Tibial nerve (tissue), 3 donors: ENCODE data around the gene DNMT3B.

Experiments
- POLR2A ChIP-seq, 2 donors: fragments of 450-650 bp; IDR thresholded peaks; one replicate each; pipeline ENCODE4 v1.6.1; 2017; ENCODE audit warnings: antibody characterized with exemption in 2 of 2, mild to moderate bottlenecking in 2 of 2, moderate library complexity in 2 of 2
- TF ChIP-seq, protein P1 (sequence below), 5 experiments: fragments of 200-600 bp in 3 of 5; fragments of 450-650 bp in 2 of 5; sonication (generic) in 3 of 5; IDR thresholded peaks; one replicate each; pipeline ENCODE4 v1.5.1; 2016 to 2019; ENCODE audit warnings: antibody characterized with exemption in 5 of 5, mild to moderate bottlenecking in 3 of 5, moderate library complexity in 2 of 5

DNA sequence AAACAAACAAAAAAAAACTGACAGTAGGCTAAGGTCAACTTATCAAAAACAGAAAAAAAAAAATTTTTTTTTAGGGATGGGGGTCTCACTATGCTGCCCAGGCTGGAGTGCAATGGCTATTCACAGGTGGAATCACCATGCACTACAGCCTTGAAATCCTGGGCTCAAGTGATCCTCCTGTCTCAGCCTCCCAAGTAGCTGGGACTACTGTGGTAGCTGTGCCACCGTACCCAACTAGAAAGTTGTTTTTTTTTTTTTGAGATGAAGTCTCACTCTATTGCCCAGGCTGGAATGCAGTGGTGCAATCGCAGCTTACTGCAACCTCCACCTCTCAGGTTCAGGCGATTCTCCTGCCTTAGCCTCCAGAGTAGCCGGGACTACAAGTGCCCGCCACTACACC, 21.0 kb upstream of the DNMT3B start:
- TF ChIP-seq, protein P1, sequence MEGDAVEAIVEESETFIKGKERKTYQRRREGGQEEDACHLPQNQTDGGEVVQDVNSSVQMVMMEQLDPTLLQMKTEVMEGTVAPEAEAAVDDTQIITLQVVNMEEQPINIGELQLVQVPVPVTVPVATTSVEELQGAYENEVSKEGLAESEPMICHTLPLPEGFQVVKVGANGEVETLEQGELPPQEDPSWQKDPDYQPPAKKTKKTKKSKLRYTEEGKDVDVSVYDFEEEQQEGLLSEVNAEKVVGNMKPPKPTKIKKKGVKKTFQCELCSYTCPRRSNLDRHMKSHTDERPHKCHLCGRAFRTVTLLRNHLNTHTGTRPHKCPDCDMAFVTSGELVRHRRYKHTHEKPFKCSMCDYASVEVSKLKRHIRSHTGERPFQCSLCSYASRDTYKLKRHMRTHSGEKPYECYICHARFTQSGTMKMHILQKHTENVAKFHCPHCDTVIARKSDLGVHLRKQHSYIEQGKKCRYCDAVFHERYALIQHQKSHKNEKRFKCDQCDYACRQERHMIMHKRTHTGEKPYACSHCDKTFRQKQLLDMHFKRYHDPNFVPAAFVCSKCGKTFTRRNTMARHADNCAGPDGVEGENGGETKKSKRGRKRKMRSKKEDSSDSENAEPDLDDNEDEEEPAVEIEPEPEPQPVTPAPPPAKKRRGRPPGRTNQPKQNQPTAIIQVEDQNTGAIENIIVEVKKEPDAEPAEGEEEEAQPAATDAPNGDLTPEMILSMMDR (IDR thresholded peaks at IDR 0.05), result no peak
- TF ChIP-seq POLR2A (IDR thresholded peaks at IDR 0.05), result no peak
